ENCODE data around the gene RASGRP3. TPM values are rescaled to one million over a fixed set of nuclear protein-coding genes. Genes with fewer than 3 reads are reported as not detected.
"Not testable (repeated sequence)": the region's sequence is repeated elsewhere in the genome, so short reads cannot be mapped to it uniquely, and the experiment has no call there.

RASGRP3 gene
- total RNA-seq: 1 to 10 TPM; 6.3 to 8.4 TPM

GRCh38 chr2:33476131-33476792 is at the start of gene RASGRP3:
TSS of gene RASGRP3 (plus strand) at chr2:33476649. CDS start at chr2:33515137, 38,488 bp downstream.
- Mint-ChIP-seq H3K27me3 (peaks cover 1% of the 10 kb centered on the region), H3K9me3 (no peaks in the 10 kb centered on the region), H3K4me1 (peaks cover 36% of the 10 kb centered on the region), H3K27ac (peak within 1 kb of the TSS; percentile 98), H3K36me3 (ENCODE audit: low read depth) (peaks cover 4% of the 10 kb centered on the region), H3K4me3 (peak within 1 kb of the TSS; percentile 80)
- ChIA-PET CTCF (interaction anchor here (0.6 to 2.9 kb wide), 27 partner anchors 9 to 198 kb away, joined by 3 to 27 read pairs (median 4); partner anchors contain the start of gene FAM98A), POLR2A (interaction anchor here (0.9 to 3.2 kb wide), 16 partner anchors 10 to 153 kb away, joined by 3 to 45 read pairs (median 5); partner anchors contain the start of gene FAM98A)
- peak; percentile 72 for DNase-seq

GRCh38 chr2:33426666-33427231 is 49.7 kb upstream of the RASGRP3 start:
- POLR2A ChIA-PET: no interaction called here
- CTCF ChIA-PET: no interaction called here

GRCh38 chr2:33430077-33430476 is 46.4 kb upstream of the RASGRP3 start:
- no peak for DNase-seq
- H3K4me3 Mint-ChIP-seq: no peak overlapping the region
- peaks cover 9% of the 10 kb centered on the region for H3K27me3 Mint-ChIP-seq
- H3K9me3 Mint-ChIP-seq: no peaks in the 10 kb centered on the region
- H3K36me3 Mint-ChIP-seq (ENCODE audit: low read depth): no peaks in the 10 kb centered on the region
- POLR2A ChIA-PET: no interaction called here
- H3K27ac Mint-ChIP-seq: no peak overlapping the region
- CTCF ChIA-PET: interaction anchor here (0.9 kb wide), 1 partner anchor 34 kb away, joined by 3 read pairs; no protein-coding TSS in a partner anchor
- no peaks in the 10 kb centered on the region for H3K4me1 Mint-ChIP-seq

More at GRCh38 chr2:33426666-33427231, 49.7 kb upstream of the RASGRP3 start:
- Mint-ChIP-seq H3K9me3 (no peaks in the 10 kb centered on the region), H3K27ac (no peak overlapping the region), H3K4me1 (no peaks in the 10 kb centered on the region), H3K36me3 (ENCODE audit: low read depth) (no peaks in the 10 kb centered on the region), H3K4me3 (no peak overlapping the region), H3K27me3 (peaks cover 2% of the 10 kb centered on the region)
- DNase-seq: no peak

- Mint-ChIP-seq H3K4me3 (no peak overlapping the region), H3K4me1 (no peaks in the 10 kb centered on the region), H3K9me3 (no peaks in the 10 kb centered on the region), H3K36me3 (ENCODE audit: low read depth) (no peaks in the 10 kb centered on the region), H3K27me3 (peaks cover 10% of the 10 kb centered on the region), H3K27ac (no peak overlapping the region)
- no peak for DNase-seq
- ChIA-PET POLR2A (no interaction called here), CTCF (interaction anchor here (0.9 to 2.3 kb wide), 2 partner anchors 11 to 35 kb away, joined by 3 to 5 read pairs; no protein-coding TSS in a partner anchor)
Measured at GRCh38 chr2:33430856-33431255, 45.6 kb upstream of the RASGRP3 start.

- H3K27me3 Mint-ChIP-seq: peaks cover 17% of the 10 kb centered on the region
- H3K36me3 Mint-ChIP-seq (ENCODE audit: low read depth): no peaks in the 10 kb centered on the region
- H3K4me3 Mint-ChIP-seq: no peak overlapping the region
- no peaks in the 10 kb centered on the region for H3K4me1 Mint-ChIP-seq
- no peak for DNase-seq
- ChIA-PET POLR2A (no interaction called here), CTCF (interaction anchor here (1.0 to 2.3 kb wide), 3 partner anchors 9 to 166 kb away, joined by 3 to 5 read pairs (median 3); partner anchors contain the start of gene FAM98A)
- H3K27ac Mint-ChIP-seq: no peak overlapping the region
- no peaks in the 10 kb centered on the region for H3K9me3 Mint-ChIP-seq
Measured at GRCh38 chr2:33432871-33433270, 43.6 kb upstream of the RASGRP3 start.

- H3K4me1 Mint-ChIP-seq: no peaks in the 10 kb centered on the region
- H3K36me3 Mint-ChIP-seq (ENCODE audit: low read depth): no peaks in the 10 kb centered on the region
- H3K4me3 Mint-ChIP-seq: no peak overlapping the region
- no peaks in the 10 kb centered on the region for H3K9me3 Mint-ChIP-seq
- ChIA-PET CTCF (interaction anchor here (0.5 to 2.3 kb wide), 3 partner anchors 8 to 206 kb away, joined by 3 to 5 read pairs (median 4); no protein-coding TSS in a partner anchor), POLR2A (no interaction called here)
- DNase-seq: no peak
- H3K27me3 Mint-ChIP-seq: peaks cover 17% of the 10 kb centered on the region
- no peak overlapping the region for H3K27ac Mint-ChIP-seq
Measured at GRCh38 chr2:33433279-33434235, 42.9 kb upstream of the RASGRP3 start.

GRCh38 chr2:33435518-33435917 is 40.9 kb upstream of the RASGRP3 start:
- Mint-ChIP-seq H3K9me3 (no peaks in the 10 kb centered on the region), H3K27me3 (peaks cover 17% of the 10 kb centered on the region), H3K27ac (no peak overlapping the region), H3K36me3 (ENCODE audit: low read depth) (no peaks in the 10 kb centered on the region), H3K4me3 (no peak overlapping the region), H3K4me1 (no peaks in the 10 kb centered on the region)
- DNase-seq: no peak
- POLR2A ChIA-PET: no interaction called here
- CTCF ChIA-PET: no interaction called here

- H3K27me3 Mint-ChIP-seq: peaks cover 17% of the 10 kb centered on the region
- no peak for DNase-seq
- no peaks in the 10 kb centered on the region for H3K9me3 Mint-ChIP-seq
- H3K4me1 Mint-ChIP-seq: no peaks in the 10 kb centered on the region
- no peaks in the 10 kb centered on the region for H3K36me3 Mint-ChIP-seq (ENCODE audit: low read depth)
- no peak overlapping the region for H3K27ac Mint-ChIP-seq
- ChIA-PET CTCF (interaction anchor here (2.0 kb wide), 1 partner anchor 40 kb away, joined by 4 read pairs; no protein-coding TSS in a partner anchor), POLR2A (no interaction called here)
- H3K4me3 Mint-ChIP-seq: no peak overlapping the region
Measured at GRCh38 chr2:33436083-33436482, 40.4 kb upstream of the RASGRP3 start.

GRCh38 chr2:33437297-33437696 is 39.2 kb upstream of the RASGRP3 start:
- no peak for DNase-seq
- no peak overlapping the region for H3K4me3 Mint-ChIP-seq
- CTCF ChIA-PET: interaction anchor here (0.6 to 2.0 kb wide), 2 partner anchors 38 to 43 kb away, joined by 3 to 4 read pairs; no protein-coding TSS in a partner anchor
- H3K36me3 Mint-ChIP-seq (ENCODE audit: low read depth): no peaks in the 10 kb centered on the region
- H3K27me3 Mint-ChIP-seq: peaks cover 15% of the 10 kb centered on the region
- POLR2A ChIA-PET: no interaction called here
- no peak overlapping the region for H3K27ac Mint-ChIP-seq
- no peaks in the 10 kb centered on the region for H3K9me3 Mint-ChIP-seq
- H3K4me1 Mint-ChIP-seq: no peaks in the 10 kb centered on the region

GRCh38 chr2:33437815-33438214 is 38.6 kb upstream of the RASGRP3 start:
- peaks cover 10% of the 10 kb centered on the region for H3K27me3 Mint-ChIP-seq
- no peaks in the 10 kb centered on the region for H3K36me3 Mint-ChIP-seq (ENCODE audit: low read depth)

GRCh38 chr2:33441235-33441810 is 35.1 kb upstream of the RASGRP3 start:
- H3K27ac Mint-ChIP-seq: no peak overlapping the region
- H3K27me3 Mint-ChIP-seq: peaks cover 2% of the 10 kb centered on the region
- H3K36me3 Mint-ChIP-seq (ENCODE audit: low read depth): no peaks in the 10 kb centered on the region
- CTCF ChIA-PET: interaction anchor here (0.7 to 1.0 kb wide), 2 partner anchors 9 to 142 kb away, joined by 5 read pairs; no protein-coding TSS in a partner anchor
- no peak overlapping the region for H3K4me3 Mint-ChIP-seq
- H3K4me1 Mint-ChIP-seq: no peaks in the 10 kb centered on the region
- DNase-seq: peak; percentile 25
- POLR2A ChIA-PET: no interaction called here
- H3K9me3 Mint-ChIP-seq: no peaks in the 10 kb centered on the region

More at GRCh38 chr2:33437815-33438214, 38.6 kb upstream of the RASGRP3 start:
- POLR2A ChIA-PET: no interaction called here
- CTCF ChIA-PET: interaction anchor here (0.6 to 2.0 kb wide), 2 partner anchors 38 to 43 kb away, joined by 3 to 4 read pairs; no protein-coding TSS in a partner anchor
- H3K9me3 Mint-ChIP-seq: no peaks in the 10 kb centered on the region
- no peaks in the 10 kb centered on the region for H3K4me1 Mint-ChIP-seq
- H3K4me3 Mint-ChIP-seq: no peak overlapping the region
- DNase-seq: no peak
- H3K27ac Mint-ChIP-seq: no peak overlapping the region

GRCh38 chr2:33442052-33442451 is 34.4 kb upstream of the RASGRP3 start:
- H3K4me1 Mint-ChIP-seq; H3K27ac Mint-ChIP-seq; H3K36me3 Mint-ChIP-seq (ENCODE audit: low read depth); DNase-seq; H3K9me3 Mint-ChIP-seq; H3K4me3 Mint-ChIP-seq; POLR2A ChIA-PET; H3K27me3 Mint-ChIP-seq: not testable (repeated sequence)
- CTCF ChIA-PET: interaction anchor here (0.7 to 1.3 kb wide), 3 partner anchors 10 to 141 kb away, joined by 5 read pairs; no protein-coding TSS in a partner anchor
